ENCODE measurements around the gene SDC1. TPM values are rescaled to one million over a fixed set of nuclear protein-coding genes. Genes with fewer than 3 reads are reported as not detected.
A peak's percentile ranks its signal among the peaks of the same experiment; 100 is the strongest.

SDC1 gene
- total RNA-seq, 1 donor = 110 TPM

DNA sequence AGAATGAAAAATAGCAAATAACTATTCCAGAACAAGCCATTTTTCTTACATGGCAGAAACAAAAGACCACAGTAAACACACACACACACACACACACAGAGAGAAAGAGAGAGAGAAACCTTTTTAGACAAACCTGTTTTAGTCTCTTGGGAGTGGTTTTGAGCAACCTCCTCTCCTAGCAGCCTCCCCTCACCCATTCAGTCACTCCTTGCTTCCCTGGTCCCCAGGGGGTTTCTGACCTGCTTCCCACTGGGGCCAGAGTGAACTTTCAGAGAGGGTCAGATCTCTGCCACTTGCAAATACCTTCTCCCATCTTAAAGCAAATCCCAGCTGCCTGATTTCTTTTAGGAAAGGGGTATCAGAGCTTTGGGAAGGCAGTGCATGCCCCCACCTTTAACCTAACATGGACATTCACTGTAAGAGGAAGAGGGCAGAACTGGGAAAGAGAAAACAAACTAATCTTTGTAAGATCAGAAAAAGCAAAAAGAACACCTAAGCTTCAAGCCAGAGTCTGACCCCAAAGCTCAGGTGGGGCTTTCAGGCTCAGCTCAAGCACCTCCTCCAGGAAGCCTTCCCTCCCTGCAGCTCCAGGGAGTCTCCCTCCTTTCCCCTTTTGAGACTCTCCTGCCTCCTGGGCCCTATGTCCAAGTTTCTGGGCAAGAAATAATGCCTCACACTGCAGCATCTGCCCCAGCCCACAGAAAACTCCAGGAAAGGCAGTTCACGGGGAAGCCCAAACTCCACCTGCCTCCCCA, 2.7 kb downstream of the SDC1 start:
- no peak overlapping the region for H3K4me3 ChIP-seq (ENCODE audit: low read depth, low read length)
- TF ChIP-seq, protein P1, sequence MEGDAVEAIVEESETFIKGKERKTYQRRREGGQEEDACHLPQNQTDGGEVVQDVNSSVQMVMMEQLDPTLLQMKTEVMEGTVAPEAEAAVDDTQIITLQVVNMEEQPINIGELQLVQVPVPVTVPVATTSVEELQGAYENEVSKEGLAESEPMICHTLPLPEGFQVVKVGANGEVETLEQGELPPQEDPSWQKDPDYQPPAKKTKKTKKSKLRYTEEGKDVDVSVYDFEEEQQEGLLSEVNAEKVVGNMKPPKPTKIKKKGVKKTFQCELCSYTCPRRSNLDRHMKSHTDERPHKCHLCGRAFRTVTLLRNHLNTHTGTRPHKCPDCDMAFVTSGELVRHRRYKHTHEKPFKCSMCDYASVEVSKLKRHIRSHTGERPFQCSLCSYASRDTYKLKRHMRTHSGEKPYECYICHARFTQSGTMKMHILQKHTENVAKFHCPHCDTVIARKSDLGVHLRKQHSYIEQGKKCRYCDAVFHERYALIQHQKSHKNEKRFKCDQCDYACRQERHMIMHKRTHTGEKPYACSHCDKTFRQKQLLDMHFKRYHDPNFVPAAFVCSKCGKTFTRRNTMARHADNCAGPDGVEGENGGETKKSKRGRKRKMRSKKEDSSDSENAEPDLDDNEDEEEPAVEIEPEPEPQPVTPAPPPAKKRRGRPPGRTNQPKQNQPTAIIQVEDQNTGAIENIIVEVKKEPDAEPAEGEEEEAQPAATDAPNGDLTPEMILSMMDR (IDR thresholded peaks at IDR 0.05; ENCODE audit: insufficient read depth, low read depth, low read length) = no peak
- no peak for DNase-seq (ENCODE audit: low read depth)

DNA sequence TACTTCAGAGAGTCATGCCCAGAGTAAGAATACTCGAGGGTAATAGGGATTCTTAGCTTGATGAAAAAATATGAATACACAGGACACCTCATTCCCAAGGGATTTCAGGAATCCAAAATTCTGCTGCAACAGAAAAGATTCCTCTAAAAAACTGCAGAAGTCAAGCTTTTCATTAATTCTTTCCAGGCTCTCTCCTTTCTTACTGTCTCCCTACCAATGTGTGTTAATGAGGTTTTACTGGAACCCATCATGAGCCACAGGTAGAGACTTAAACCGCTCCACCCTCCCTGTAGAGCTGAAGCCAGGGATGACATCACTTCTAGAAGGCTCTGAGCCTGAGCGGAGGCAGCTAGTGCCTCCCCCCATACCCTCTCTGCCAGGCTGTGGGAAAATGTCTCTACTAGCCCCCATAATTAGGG, 3.4 kb downstream of the SDC1 start:
- H3K4me3 ChIP-seq (ENCODE audit: low read depth, low read length) = no peak overlapping the region
- DNase-seq (ENCODE audit: low read depth) = peak; percentile 57
- TF ChIP-seq, protein P1 (IDR thresholded peaks at IDR 0.05; ENCODE audit: insufficient read depth, low read depth, low read length) = no peak

DNA sequence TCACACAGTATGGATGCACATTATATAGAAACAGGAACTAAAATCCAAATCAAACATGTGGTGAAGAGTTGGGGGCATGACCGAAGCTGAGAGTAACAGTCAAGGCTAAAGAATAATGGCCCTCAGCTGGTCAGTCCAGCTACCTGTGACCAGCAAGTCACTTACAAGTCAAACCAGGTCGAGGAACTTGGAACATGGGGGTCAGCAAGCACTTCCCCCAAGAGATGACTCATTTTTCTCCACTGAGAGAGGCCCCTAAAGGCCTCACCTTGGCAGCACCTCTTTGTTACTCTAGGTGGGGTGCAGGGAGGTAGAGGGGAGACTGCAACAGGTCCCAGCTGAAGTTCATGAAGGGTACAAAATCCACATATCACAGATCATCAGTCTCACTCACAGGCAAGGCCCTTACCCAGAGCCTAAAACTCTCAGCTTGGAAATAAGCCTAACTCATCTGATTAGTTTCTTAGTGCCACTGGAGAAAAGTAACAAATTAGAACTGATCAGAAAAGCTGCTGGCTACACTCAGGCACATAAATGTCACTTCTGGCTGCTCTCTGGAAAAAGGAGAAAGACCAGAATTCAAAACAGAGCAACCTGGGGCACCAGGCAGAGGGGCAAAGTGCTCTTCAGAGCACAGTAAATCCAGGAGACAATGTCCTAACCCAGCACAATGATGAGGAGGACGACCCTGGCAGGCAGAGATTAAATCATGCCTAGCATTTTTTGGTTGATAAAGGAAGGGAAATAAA, 4.0 kb downstream of the SDC1 start:
- DNase-seq (ENCODE audit: low read depth) = peak; percentile 19
- H3K4me3 ChIP-seq (ENCODE audit: low read depth, low read length) = no peak overlapping the region
- TF ChIP-seq, protein P1 (IDR thresholded peaks at IDR 0.05; ENCODE audit: insufficient read depth, low read depth, low read length) = no peak

DNA sequence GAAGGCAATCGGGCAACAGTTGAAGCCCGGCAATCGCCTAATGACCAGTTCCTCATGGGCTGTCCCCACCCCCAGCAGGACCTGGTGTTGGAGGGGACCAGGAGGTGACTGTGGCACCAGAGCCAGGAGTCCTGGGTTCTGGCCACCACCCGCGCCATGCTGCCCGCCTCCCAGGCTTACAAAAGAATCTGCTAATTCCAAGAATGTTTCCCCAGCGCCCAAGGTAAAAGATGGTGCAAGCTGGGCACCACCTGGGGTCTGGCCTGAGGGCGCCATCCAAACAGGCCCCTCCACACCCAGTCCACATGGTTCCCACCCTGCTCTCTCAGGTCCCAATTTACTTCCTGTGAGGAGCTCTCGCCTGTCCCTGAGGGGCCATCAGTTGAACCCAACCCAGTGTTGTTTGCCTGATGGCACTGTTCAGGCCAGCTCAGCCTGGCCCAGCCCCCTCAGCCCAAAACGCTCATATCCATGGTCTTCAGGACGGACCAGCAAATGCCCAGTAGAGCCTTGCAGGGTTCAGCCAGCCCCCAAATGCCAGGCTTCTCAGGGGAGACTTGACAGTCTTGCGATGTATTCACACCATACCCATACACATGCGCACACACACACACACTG, 5.1 kb downstream of the SDC1 start:
- TF ChIP-seq, protein P1 (IDR thresholded peaks at IDR 0.05; ENCODE audit: insufficient read depth, low read depth, low read length) = no peak
- DNase-seq (ENCODE audit: low read depth) = no peak
- no peak overlapping the region for H3K4me3 ChIP-seq (ENCODE audit: low read depth, low read length)

DNA sequence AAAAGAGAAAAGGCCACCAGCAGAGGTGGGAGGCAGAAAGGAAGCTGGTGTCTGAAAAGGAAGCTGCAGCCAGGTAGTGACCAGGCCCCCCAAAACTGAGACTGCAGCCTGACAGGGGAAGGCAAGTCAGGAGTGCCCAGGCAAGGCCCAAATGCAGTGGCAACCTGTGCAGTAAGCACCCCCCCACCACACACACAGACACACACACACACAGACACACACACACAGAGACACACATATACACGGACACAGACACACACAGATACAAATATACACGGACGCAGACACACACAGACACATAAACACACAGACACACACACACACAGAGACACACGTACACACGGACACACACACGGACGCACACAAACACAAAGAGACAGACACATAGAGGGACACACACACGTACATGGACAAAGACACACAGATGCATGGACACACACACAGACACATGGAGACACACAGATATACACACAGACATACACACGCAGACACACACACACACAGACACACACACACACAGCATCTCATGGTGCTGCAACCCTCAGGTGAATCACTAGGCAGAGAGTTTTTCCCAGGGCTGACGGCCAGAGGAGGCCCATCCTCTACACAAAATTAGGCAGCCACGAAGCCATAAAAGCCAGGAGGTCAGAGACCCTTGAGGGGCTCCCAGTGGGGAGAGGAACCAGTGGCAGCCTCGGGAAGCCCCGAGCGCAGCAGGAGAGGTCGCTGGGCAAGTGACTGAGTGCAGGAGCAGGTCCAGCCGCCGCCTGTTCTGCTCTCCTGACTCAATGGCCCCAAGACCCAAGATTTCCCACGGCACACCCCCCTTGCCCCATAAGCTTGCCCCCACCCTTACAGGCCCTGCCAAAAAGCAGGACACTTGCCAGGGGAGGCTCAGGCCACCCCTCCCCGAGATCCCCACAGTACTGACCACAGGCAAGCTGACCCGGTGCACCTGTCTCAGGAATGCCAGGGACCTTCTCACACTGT, 6.3 kb downstream of the SDC1 start:
- TF ChIP-seq, protein P1 (IDR thresholded peaks at IDR 0.05; ENCODE audit: insufficient read depth, low read depth, low read length) = no peak
- no peak overlapping the region for H3K4me3 ChIP-seq (ENCODE audit: low read depth, low read length)
- no peak for DNase-seq (ENCODE audit: low read depth)
